HL-60 (cell line): ENCODE measurements around the gene NCOA3.

Experiments used
- CTCF ChIP-seq: IDR thresholded peaks from one replicate; pipeline ENCODE4 v1.5.1; 2011; ENCODE audit warnings: low read length, control low read depth, inconsistent platforms; ENCODE audit not compliant: insufficient read depth
- POLR2AphosphoS5 ChIP-seq: IDR thresholded peaks from 2 replicates; pipeline ENCODE4 v1.6.1; 2012; ENCODE audit warnings: low read depth
- REST ChIP-seq: IDR thresholded peaks from 2 replicates; pipeline ENCODE4 v1.6.1; 2012; ENCODE audit warnings: low read depth; ENCODE audit not compliant: insufficient replicate concordance

GRCh38 chr20:47487175-47487917 lies 14.3 kb upstream of the NCOA3 start:
- TF ChIP-seq CTCF: no peak
- TF ChIP-seq POLR2AphosphoS5: no peak
- TF ChIP-seq REST: no peak
